Spleen (tissue), 13 donors: ENCODE measurements around the gene FN3K. TPM values are rescaled to one million over a fixed set of nuclear protein-coding genes. Genes with fewer than 3 reads are reported as not detected.
A peak's percentile ranks its signal among the peaks of the same experiment; 100 is the strongest.

Source experiments
- DNase-seq: peaks from one replicate; pipeline ENCODE4 v3.0.0-alpha.2; 2020
- H3K27ac ChIP-seq, 8 donors: fragments of 200-600 bp; sonication (generic) in 7 of 8; 1 replicate in 4 of 8; 2 replicates in 4 of 8; pipeline versions ENCODE4 v1.5.0 to v1.8.0; 2016 to 2021; ENCODE audit warnings: inconsistent platforms in 4 of 8, mild to moderate bottlenecking in 4 of 8, moderate library complexity in 1 of 8
- H3K27me3 ChIP-seq, 7 donors: fragments of 200-600 bp; sonication (generic) in 6 of 7; replicated peaks in 1 of 7; 1 replicate in 4 of 7; 2 replicates in 3 of 7; pipeline versions ENCODE4 v1.5.0 to v1.8.0; 2016 to 2021; ENCODE audit warnings: inconsistent platforms in 3 of 7, mild to moderate bottlenecking in 1 of 7
- H3K36me3 ChIP-seq, 6 donors: fragments of 200-600 bp; sonication (generic) in 5 of 6; 1 replicate in 4 of 6; 2 replicates in 2 of 6; pipeline versions ENCODE4 v1.5.0 to v1.8.0; 2016 to 2021; ENCODE audit warnings: inconsistent platforms in 2 of 6
- H3K4me1 ChIP-seq, 6 donors: fragments of 200-600 bp; sonication (generic) in 5 of 6; 1 replicate in 3 of 6; 2 replicates in 3 of 6; pipeline versions ENCODE4 v1.5.0 to v1.8.0; 2016 to 2021; ENCODE audit warnings: inconsistent platforms in 3 of 6
- H3K4me3 ChIP-seq, 8 donors: fragments of 200-600 bp; sonication (generic) in 7 of 8; 1 replicate in 4 of 8; 2 replicates in 4 of 8; pipeline versions ENCODE4 v1.5.0 to v1.8.0; 2016 to 2021; ENCODE audit warnings: inconsistent platforms in 4 of 8, mild to moderate bottlenecking in 4 of 8, moderate library complexity in 2 of 8
- H3K9me3 ChIP-seq, 8 donors: fragments of 200-600 bp; sonication (generic) in 7 of 8; 1 replicate in 4 of 8; 2 replicates in 4 of 8; pipeline versions ENCODE4 v1.5.0 to v1.8.0; 2016 to 2021; ENCODE audit warnings: inconsistent platforms in 4 of 8
- POLR2A ChIP-seq, 3 donors: fragments of 450-650 bp; IDR thresholded peaks; one replicate each; pipeline ENCODE4 v1.5.1; 2017; ENCODE audit warnings: antibody characterized with exemption in 3 of 3, mild to moderate bottlenecking in 1 of 3
- POLR2AphosphoS5 ChIP-seq, 3 donors: sonication (generic); formaldehyde crosslinking; IDR thresholded peaks; one replicate each; pipeline ENCODE4 v1.5.1; 2017; ENCODE audit warnings: antibody characterized with exemption in 3 of 3
- WGBS, 5 donors: extraction: QIAGEN DNeasy Blood & Tissue Kit in 3 of 5; methylation state at CpG; one replicate each; pipeline versions ENCODE4 v1.1.5 to v1.1.7; 2013 to 2018; 5-methylcytosine and 5-hydroxymethylcytosine counted together
- intact Hi-C: fragments of 100-400 bp; cut with DNase I; formaldehyde crosslinking; loops from one replicate; pipeline ENCODE4 v1.15.0; 2023; ENCODE audit warnings: low total_unique reads
- long read RNA-seq, 2 donors: transcript quantifications; one replicate each; lab custom pipeline, GENCODE V29; 2026
- polyA plus RNA-seq, 3 donors: library from polyadenylated mRNA; stranded (reverse); fragments of 200-250 nt; gene quantifications; one replicate each; pipeline ENCODE4 v1.2.1, GENCODE V29; 2013
- total RNA-seq, 7 donors: library from RNA; depleted of rRNA in 3 of 7; stranded (reverse); fragments of >200 nt in 3 of 7; fragmentation: NEBNext Ultra II Directional in 4 of 7; extraction: Animal tissue kit (Norgen Biotek cat#: 25700) in 4 of 7; gene quantifications; one replicate each; pipeline versions ENCODE4 v1.1.0 to v1.2.1, GENCODE V29; 2016 to 2021
- TF ChIP-seq, protein P1 (sequence below), 11 experiments: fragments of 200-600 bp in 7 of 11; fragments of 450-650 bp in 4 of 11; sonication (generic) in 4 of 11; IDR thresholded peaks in 8 of 11; conservative IDR thresholded peaks in 3 of 11; 1 replicate in 7 of 11; 2 replicates in 4 of 11; pipeline versions ENCODE4 v1.4.0 to v1.8.0; 2016 to 2021; ENCODE audit warnings: antibody characterized with exemption in 11 of 11, inconsistent platforms in 4 of 11, mild to moderate bottlenecking in 1 of 11
- donor health status: healthy with polysubstance abuse.
- donor health status: DM: no; HTN: no; CAD: no; lungs with moderate emphysema.
- donor health status: DM: no; HTN: no; CAD: no.
- donor health status: Bipolar disorder and iron deficiency.
- donor health status: healthy.
- donor health status: DM: no; HTN: no; CAD: no.
- donor health status: DM: yes; HTN: yes; CAD: no.

Gene FN3K
- 10 to 100 TPM in 2 of 7 donors, 1 to 10 TPM in 5; 1.4 to 14.1 (median 6.6) TPM for total RNA-seq
- 1 to 10 TPM; 1.7 to 3.4 (median 2.1) TPM for polyA plus RNA-seq
- long read RNA-seq, donor 1, partial matches to known transcripts, result 0 of 3 reads
- long read RNA-seq, donor 1, other reads (novel, unspliced or antisense), result 0 of 3 reads
- long read RNA-seq, donor 2, transcript FN3K-201 (6 exons, 1,434 nt), result major isoform, 5 of 5 reads
- long read RNA-seq, donor 2, partial matches to known transcripts, result 0 of 5 reads
- long read RNA-seq, donor 2, other reads (novel, unspliced or antisense), result 0 of 5 reads

DNA sequence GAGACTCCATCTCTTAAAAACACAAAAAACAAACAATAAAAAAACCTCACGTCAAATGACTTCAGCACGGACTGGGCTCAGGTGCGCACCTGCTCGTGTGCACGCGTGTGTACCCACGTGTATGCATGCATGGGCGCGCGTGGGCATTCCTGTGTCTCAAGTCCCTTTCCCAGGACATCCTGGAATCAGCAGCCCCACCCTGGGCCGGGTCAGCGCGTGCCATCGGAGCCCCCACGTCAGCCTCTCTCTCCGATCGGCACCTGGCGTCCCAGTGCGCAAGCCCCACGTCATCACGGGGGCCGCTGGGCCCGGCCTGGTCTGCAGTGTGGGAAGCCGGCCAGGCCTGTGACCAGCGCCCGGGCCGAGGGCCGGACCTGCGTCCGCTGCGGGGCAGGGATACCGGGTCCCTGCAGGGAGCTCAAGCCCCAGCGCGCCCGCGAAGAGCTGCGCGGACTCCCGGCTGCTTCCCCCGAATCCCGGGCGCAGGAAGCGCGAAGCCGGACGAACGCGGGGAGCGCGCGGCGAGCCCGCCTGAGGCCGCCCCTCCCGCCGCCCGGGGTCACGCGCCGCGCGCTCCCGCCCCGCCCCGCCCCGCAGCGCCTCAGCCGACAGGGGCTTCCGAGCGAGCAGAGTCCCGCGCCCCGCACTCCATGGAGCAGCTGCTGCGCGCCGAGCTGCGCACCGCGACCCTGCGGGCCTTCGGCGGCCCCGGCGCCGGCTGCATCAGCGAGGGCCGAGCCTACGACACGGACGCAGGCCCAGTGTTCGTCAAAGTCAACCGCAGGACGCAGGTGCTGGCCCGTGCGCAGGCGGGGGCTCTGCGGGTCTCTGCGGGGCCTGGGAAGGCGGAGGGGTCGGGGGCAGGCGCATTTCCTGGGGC, at the start of gene FN3K:
Gene FN3K (plus strand): TSS at position 629 of the 880 bp plus-strand sequence. CDS start 22 bp downstream, at position 651.
- peak; percentile 80 for DNase-seq
- Histone ChIP-seq H3K36me3 (peaks cover 0 to 43% (median 3%) of the 10 kb centered on the region in 6 donors), H3K27me3 (peaks cover 0 to 22% (median 0%) of the 10 kb centered on the region in 7 donors), H3K4me1 (peaks cover 4 to 24% (median 16%) of the 10 kb centered on the region in 6 donors), H3K27ac (peak within 1 kb of the TSS in 5 of 8 donors; percentile 48 to 72 (median 63)), H3K4me3 (peak within 1 kb of the TSS; percentile 47 to 73 (median 58)), H3K9me3 (peaks cover 0 to 20% (median 13%) of the 10 kb centered on the region in 8 donors)
- no peak for TF ChIP-seq POLR2A (IDR thresholded peaks at IDR 0.05)
- peak; percentile 45 to 69 (median 60) for TF ChIP-seq POLR2AphosphoS5 (IDR thresholded peaks at IDR 0.05)
- TF ChIP-seq, protein P1, sequence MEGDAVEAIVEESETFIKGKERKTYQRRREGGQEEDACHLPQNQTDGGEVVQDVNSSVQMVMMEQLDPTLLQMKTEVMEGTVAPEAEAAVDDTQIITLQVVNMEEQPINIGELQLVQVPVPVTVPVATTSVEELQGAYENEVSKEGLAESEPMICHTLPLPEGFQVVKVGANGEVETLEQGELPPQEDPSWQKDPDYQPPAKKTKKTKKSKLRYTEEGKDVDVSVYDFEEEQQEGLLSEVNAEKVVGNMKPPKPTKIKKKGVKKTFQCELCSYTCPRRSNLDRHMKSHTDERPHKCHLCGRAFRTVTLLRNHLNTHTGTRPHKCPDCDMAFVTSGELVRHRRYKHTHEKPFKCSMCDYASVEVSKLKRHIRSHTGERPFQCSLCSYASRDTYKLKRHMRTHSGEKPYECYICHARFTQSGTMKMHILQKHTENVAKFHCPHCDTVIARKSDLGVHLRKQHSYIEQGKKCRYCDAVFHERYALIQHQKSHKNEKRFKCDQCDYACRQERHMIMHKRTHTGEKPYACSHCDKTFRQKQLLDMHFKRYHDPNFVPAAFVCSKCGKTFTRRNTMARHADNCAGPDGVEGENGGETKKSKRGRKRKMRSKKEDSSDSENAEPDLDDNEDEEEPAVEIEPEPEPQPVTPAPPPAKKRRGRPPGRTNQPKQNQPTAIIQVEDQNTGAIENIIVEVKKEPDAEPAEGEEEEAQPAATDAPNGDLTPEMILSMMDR (IDR thresholded peaks at IDR 0.05 in 8 of 11, conservative IDR thresholded peaks at IDR 0.05 in 3 of 11), result no peak
- intact Hi-C loops, result no loop called here
- WGBS, 5 donors, result 7 to 48% (median 10%) methylated on average over 10 to 101 of the region's 101 CpGs

DNA sequence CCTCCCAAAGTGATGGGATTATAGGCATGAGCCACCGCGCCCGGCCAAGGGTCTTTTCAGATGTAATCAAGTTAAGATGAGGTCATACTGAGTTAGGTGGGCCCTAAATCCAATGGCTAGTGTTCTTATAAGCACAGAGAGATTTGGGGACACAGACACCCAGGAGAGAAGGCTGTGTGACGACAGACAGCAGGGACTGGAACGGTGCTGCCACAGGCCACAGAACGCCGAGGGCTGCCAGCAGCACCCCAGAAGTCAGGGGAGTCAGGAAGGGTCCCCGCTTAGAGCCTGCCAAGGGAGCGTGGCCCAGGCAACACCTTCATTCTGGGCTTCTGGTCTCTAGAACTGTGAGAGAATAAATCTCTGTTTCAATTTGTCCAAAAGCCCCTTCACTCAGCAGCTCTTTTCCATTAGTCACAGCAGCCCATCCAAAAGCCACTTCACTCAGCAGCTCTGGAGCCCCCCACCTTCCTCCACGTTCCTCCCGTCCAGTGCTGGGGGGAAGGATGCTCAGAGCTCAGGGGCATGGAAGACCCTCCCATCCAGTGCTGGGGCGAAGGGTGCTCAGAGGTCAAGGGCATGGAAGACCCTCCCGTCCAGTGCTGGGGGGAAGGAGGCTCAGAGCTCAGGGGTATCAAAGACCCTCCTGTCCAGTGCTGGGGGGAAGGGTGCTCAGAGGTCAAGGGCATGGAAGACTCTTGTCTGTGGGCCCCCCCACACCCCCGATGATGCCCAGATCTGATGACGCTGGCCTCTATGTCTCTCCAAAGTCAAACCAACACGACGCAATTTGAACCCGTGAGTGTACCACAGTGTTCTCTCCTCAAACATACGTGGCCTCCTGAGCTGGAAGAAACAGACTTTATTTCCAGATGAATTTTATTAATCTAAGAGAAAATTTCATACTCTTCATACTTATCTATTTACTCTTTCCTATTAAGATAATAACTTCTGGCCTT, 48.8 kb upstream of the FN3K start:
- H3K4me3 ChIP-seq, result no peak overlapping the region
- H3K4me1 ChIP-seq, result no peaks in the 10 kb centered on the region
- no peaks in the 10 kb centered on the region for H3K27me3 ChIP-seq
- 88 to 96% (median 93%) methylated on average over 18 to 19 of the region's 19 CpGs for WGBS, 5 donors
- intact Hi-C loops, result no loop called here
- H3K36me3 ChIP-seq, result no peaks in the 10 kb centered on the region
- no peak for DNase-seq
- H3K27ac ChIP-seq, result no peak overlapping the region
- peaks cover 0 to 12% (median 8%) of the 10 kb centered on the region in 8 donors for H3K9me3 ChIP-seq
- TF ChIP-seq POLR2AphosphoS5 (IDR thresholded peaks at IDR 0.05), result no peak
- TF ChIP-seq POLR2A (IDR thresholded peaks at IDR 0.05), result no peak
- TF ChIP-seq, protein P1 (IDR thresholded peaks at IDR 0.05 in 8 of 11, conservative IDR thresholded peaks at IDR 0.05 in 3 of 11), result no peak

DNA sequence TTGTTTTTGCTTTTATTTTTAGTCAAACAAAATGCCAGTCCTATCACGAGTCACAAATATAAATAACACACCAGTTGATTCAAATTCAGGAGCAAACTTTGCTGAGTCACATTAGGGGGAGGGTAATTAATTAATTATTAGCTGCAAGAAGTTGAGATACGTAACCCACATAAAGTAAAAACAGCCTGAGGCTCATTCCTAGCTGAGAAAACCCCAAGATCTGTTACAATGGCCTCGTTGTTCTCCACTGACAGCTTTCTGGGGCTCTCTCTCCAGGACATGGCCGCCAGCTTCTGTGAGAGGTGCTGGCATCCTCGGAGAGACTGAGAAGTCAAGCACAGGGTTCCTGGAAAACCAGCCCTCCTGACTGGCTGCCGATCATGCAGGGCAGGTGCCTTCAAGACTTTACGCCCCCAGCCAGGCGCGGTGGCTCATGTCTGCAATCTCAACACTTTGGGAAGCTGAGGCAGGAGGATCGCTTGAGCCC, 48.0 kb upstream of the FN3K start:
- Histone ChIP-seq H3K36me3 (no peaks in the 10 kb centered on the region), H3K27me3 (no peaks in the 10 kb centered on the region), H3K27ac (no peak overlapping the region), H3K4me1 (no peaks in the 10 kb centered on the region), H3K4me3 (no peak overlapping the region), H3K9me3 (peaks cover 0 to 5% (median under 1%) of the 10 kb centered on the region in 8 donors)
- 79 to 94% (median 83%) methylated on average over 10 of the region's 10 CpGs for WGBS, 5 donors
- DNase-seq, result no peak
- intact Hi-C loops, result no loop called here
- TF ChIP-seq POLR2A (IDR thresholded peaks at IDR 0.05), result no peak
- no peak for TF ChIP-seq POLR2AphosphoS5 (IDR thresholded peaks at IDR 0.05)
- TF ChIP-seq, protein P1 (IDR thresholded peaks at IDR 0.05 in 8 of 11, conservative IDR thresholded peaks at IDR 0.05 in 3 of 11), result no peak
